ENCODE results near the gene SPOCK2. TPM values are rescaled to one million over a fixed set of nuclear protein-coding genes. Genes with fewer than 3 reads are reported as not detected.

Gene SPOCK2
- total and polyA plus RNA-seq, 2 of the 13 experiments (the other 11 are each of a cell fraction or from before 2014, with no cell fraction given) = 8.6 to 30.6 TPM

DNA sequence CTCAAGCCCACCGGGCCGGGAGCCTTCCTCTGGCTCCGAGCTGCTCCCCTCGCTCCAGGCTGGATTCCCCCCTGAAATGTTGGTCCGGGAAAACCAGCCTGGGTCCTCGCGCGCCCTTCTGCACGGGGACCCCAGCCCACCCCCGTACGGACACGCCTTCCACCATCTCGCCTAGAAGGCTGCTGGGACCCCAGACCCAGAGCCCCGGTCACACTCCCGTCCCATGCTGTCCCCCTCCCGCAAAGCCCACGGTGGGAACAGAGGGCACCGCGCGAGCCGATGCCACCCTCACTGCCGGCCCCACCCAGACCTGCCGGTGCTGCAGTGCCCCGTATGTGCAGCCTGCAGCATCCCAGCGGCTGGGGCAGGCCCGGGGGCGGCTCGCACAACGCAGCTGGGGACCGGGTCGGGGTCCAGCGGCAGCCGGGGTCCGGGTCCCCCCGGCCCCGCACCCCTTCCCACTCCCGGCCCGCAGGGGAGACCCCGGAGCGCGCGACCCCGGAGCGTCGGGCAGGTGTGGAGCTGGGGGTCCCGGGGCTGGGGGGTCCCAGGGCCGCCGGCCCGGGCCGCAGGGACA, 871 bp downstream of the SPOCK2 start:
- H3K4me2 ChIP-seq (ENCODE audit: low read depth, low read length) = peak overlapping the region; percentile 91
- peak; percentile 52 for ATAC-seq
- TF ChIP-seq ZFP90 (CRISPR knock-in tag; IDR thresholded peaks at IDR 0.05; ENCODE audit: borderline replicate concordance) (no peak), ZBTB7A (CRISPR knock-in tag; IDR thresholded peaks at IDR 0.05) (0 out of 2 replicates have a peak, but pooled peaks have one; percentile 16), EED (CRISPR knock-in tag; IDR thresholded peaks at IDR 0.05) (no peak), SAP130 (CRISPR knock-in tag; IDR thresholded peaks at IDR 0.05; ENCODE audit: low read depth) (0 out of 2 replicates have a peak, but pooled peaks have one; percentile 18), ZFP91 (CRISPR knock-in tag; IDR thresholded peaks at IDR 0.05; ENCODE audit: borderline replicate concordance) (no peak), HNRNPLL (IDR thresholded peaks at IDR 0.05; ENCODE audit: low read depth, low read length, poor library complexity, severe bottlenecking) (peak; percentile 7), HNRNPL (IDR thresholded peaks at IDR 0.05; ENCODE audit: low read depth, low read length) (peak; percentile 87; the same call in 1 of the 2 replicates), AGO2 (optimal IDR thresholded peaks at IDR 0.05; ENCODE audit: low read depth, low read length) (peak; percentile 74), ZFY (CRISPR knock-in tag; IDR thresholded peaks at IDR 0.05) (peak; percentile 1; the same call in 1 of the 2 replicates), MXI1 (IDR thresholded peaks at IDR 0.05; ENCODE audit: borderline replicate concordance, low read depth, low read length) (no peak), MTERF4 (CRISPR knock-in tag; IDR thresholded peaks at IDR 0.05) (no peak), RBFOX2 (IDR thresholded peaks at IDR 0.05; ENCODE audit: low read depth, low read length) (peak; percentile 61; the same call in 1 of the 2 replicates), ZNF225 (CRISPR knock-in tag; IDR thresholded peaks at IDR 0.05) (no peak; the same call in 1 of the 2 replicates), MTF1 (CRISPR knock-in tag; IDR thresholded peaks at IDR 0.05) (no peak), ZNF563 (CRISPR knock-in tag; IDR thresholded peaks at IDR 0.05) (no peak), RNF2 (conservative IDR thresholded peaks at IDR 0.05; ENCODE audit: low read depth) (no peak), SETDB1 (CRISPR knock-in tag; IDR thresholded peaks at IDR 0.05; ENCODE audit: borderline replicate concordance) (no peak), ZFP36 (IDR thresholded peaks at IDR 0.05; ENCODE audit: borderline replicate concordance, low read depth, low read length, partially characterized antibody) (no peak), REXO4 (CRISPR knock-in tag; IDR thresholded peaks at IDR 0.05; ENCODE audit: borderline replicate concordance) (no peak), MTA3 (CRISPR knock-in tag; IDR thresholded peaks at IDR 0.05) (no peak), TCF12 (IDR thresholded peaks at IDR 0.05) (no peak), TCF12 (CRISPR knock-in tag; IDR thresholded peaks at IDR 0.05) (no peak)
- TF ChIP-seq, protein P1, sequence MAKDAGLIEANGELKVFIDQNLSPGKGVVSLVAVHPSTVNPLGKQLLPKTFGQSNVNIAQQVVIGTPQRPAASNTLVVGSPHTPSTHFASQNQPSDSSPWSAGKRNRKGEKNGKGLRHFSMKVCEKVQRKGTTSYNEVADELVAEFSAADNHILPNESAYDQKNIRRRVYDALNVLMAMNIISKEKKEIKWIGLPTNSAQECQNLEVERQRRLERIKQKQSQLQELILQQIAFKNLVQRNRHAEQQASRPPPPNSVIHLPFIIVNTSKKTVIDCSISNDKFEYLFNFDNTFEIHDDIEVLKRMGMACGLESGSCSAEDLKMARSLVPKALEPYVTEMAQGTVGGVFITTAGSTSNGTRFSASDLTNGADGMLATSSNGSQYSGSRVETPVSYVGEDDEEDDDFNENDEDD (CRISPR knock-in tag; IDR thresholded peaks at IDR 0.05; ENCODE audit: borderline replicate concordance) = 0 out of 2 replicates have a peak, but pooled peaks have one; percentile 16

More for the DNA sequence above, 871 bp downstream of the SPOCK2 start:
- peaks cover 62% of the 10 kb centered on the region for H3K4me1 ChIP-seq (ENCODE audit: insufficient read depth, low read length)
- CTCF ChIA-PET (ENCODE audit: low intra/inter-chr PET ratio, low total read pairs) = no interaction called here
- in situ Hi-C loops (cut with HindIII; ENCODE audit: extremely low pct_ligation_motif_present, low pct_unique_long_range_greater_than_20kb) = loop anchor here (25.0 kb wide), 1 partner anchor 250 kb away; no protein-coding TSS in a partner anchor
- no peaks in the 10 kb centered on the region for H3K9me3 ChIP-seq (ENCODE audit: low read length)
- no peaks in the 10 kb centered on the region for H3K36me3 ChIP-seq (replicated peaks in 1 of 2; ENCODE audit: control insufficient read depth in 1 of 2, insufficient read depth in 2 of 2, low read length in 2 of 2)
- DNase-seq (ENCODE audit: low spot score) (no peak), FAIRE-seq (no peak)
- 45% methylated on average over 13 of the region's 50 CpGs for WGBS (ENCODE audit: low lambda C conversion rate)
- intact Hi-C loops (cut with micrococcal nuclease; ENCODE audit: unreplicated experiment) = no loop called here
- peak overlapping the region; percentile 51 to 70 (median 57); a peak in 4 of 6 replicates for H3K4me3 ChIP-seq (replicated peaks in 1 of 3; ENCODE audit: insufficient read depth in 1 of 3, low read depth in 2 of 3, low read length in 3 of 3)
- H3K27me3 ChIP-seq (ENCODE audit: control insufficient read depth in 1 of 2, insufficient read depth in 2 of 2, low read length in 2 of 2) = peaks cover 0 to 32% of the 10 kb centered on the region in 2 experiments; a peak in 2 of 5 replicates
- no peak overlapping the region for H3K27ac ChIP-seq (ENCODE audit: extremely low read length, insufficient read depth, low read length)
- POLR2A ChIA-PET = interaction anchor here (1.6 kb wide), 1 partner anchor 129 kb away, joined by 6 read pairs; the partner anchor contains the start of genes ANAPC16 and ASCC1
- H3K79me2 ChIP-seq (ENCODE audit: insufficient read depth, low read length) = no peaks in the 10 kb centered on the region
- no peak overlapping the region for H2AFZ ChIP-seq (ENCODE audit: low read length)
- H3K9ac ChIP-seq (ENCODE audit: insufficient read depth, low read depth, low read length) = peak overlapping the region; percentile 38
- no TSS peak for BruUV-seq (replicated peaks)
- H4K20me1 ChIP-seq (ENCODE audit: insufficient read depth, low read length) = no peaks in the 10 kb centered on the region

Measured in HepG2 (cell line).